Neural cell (in vitro differentiated cells): ENCODE measurements around the gene CAV2.

Source experiments
- EP300 ChIP-seq: fragments of 450-650 bp; conservative IDR thresholded peaks from 2 replicates; pipeline ENCODE4 v1.6.1; 2014; ENCODE audit warnings: antibody characterized with exemption, mild to moderate bottlenecking, moderate library complexity; ENCODE audit not compliant: poor library complexity, severe bottlenecking
- EZH2 ChIP-seq: fragments of 200-600, 300-800 bp; shearing (Covaris generic), sonication (generic); IDR thresholded peaks from 2 replicates; pipeline ENCODE4 v1.6.1; 2014; ENCODE audit warnings: antibody characterized with exemption, low read length, borderline replicate concordance, mild to moderate bottlenecking; ENCODE audit not compliant: insufficient read depth, poor library complexity, severe bottlenecking
- POLR2AphosphoS5 ChIP-seq: IDR thresholded peaks from 2 replicates; pipeline ENCODE4 v1.6.1; 2012
- TAF1 ChIP-seq: IDR thresholded peaks from 2 replicates; pipeline ENCODE4 v1.6.1; 2012; ENCODE audit warnings: low read depth
- TF ChIP-seq, protein P1 (sequence below): fragments of 450-650 bp; IDR thresholded peaks from 2 replicates; pipeline ENCODE4 v1.5.1; 2014; ENCODE audit warnings: antibody characterized with exemption, mild to moderate bottlenecking, moderate library complexity; ENCODE audit not compliant: poor library complexity, severe bottlenecking
- TF ChIP-seq, protein P2 (sequence below): IDR thresholded peaks from 2 replicates; pipeline ENCODE4 v1.6.1; 2012; ENCODE audit warnings: borderline replicate concordance

DNA sequence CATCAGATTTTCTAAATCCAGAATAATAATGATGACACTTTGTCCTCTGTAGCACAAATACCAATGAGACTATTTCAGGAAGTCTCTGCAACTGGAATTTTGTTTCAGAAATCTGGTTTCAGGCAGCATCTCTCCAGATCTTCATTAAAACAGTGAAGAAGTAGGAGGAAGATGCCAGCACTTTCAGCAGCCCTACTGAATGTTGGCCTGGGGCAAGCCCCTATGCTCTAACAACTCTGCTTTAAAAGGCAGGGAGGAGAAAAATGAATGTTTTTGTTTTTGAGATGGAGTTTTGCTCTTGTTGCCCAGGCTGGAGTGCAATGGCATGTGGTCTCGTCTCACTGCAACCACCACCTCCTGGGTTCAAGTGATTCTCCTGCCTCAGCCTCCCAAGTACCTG, 18.1 kb downstream of the CAV2 start:
- TF ChIP-seq, protein P1, sequence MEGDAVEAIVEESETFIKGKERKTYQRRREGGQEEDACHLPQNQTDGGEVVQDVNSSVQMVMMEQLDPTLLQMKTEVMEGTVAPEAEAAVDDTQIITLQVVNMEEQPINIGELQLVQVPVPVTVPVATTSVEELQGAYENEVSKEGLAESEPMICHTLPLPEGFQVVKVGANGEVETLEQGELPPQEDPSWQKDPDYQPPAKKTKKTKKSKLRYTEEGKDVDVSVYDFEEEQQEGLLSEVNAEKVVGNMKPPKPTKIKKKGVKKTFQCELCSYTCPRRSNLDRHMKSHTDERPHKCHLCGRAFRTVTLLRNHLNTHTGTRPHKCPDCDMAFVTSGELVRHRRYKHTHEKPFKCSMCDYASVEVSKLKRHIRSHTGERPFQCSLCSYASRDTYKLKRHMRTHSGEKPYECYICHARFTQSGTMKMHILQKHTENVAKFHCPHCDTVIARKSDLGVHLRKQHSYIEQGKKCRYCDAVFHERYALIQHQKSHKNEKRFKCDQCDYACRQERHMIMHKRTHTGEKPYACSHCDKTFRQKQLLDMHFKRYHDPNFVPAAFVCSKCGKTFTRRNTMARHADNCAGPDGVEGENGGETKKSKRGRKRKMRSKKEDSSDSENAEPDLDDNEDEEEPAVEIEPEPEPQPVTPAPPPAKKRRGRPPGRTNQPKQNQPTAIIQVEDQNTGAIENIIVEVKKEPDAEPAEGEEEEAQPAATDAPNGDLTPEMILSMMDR, result no peak
- TF ChIP-seq EZH2 (no peak), TAF1 (no peak), EP300 (no peak), POLR2AphosphoS5 (no peak)
- TF ChIP-seq, protein P2, sequence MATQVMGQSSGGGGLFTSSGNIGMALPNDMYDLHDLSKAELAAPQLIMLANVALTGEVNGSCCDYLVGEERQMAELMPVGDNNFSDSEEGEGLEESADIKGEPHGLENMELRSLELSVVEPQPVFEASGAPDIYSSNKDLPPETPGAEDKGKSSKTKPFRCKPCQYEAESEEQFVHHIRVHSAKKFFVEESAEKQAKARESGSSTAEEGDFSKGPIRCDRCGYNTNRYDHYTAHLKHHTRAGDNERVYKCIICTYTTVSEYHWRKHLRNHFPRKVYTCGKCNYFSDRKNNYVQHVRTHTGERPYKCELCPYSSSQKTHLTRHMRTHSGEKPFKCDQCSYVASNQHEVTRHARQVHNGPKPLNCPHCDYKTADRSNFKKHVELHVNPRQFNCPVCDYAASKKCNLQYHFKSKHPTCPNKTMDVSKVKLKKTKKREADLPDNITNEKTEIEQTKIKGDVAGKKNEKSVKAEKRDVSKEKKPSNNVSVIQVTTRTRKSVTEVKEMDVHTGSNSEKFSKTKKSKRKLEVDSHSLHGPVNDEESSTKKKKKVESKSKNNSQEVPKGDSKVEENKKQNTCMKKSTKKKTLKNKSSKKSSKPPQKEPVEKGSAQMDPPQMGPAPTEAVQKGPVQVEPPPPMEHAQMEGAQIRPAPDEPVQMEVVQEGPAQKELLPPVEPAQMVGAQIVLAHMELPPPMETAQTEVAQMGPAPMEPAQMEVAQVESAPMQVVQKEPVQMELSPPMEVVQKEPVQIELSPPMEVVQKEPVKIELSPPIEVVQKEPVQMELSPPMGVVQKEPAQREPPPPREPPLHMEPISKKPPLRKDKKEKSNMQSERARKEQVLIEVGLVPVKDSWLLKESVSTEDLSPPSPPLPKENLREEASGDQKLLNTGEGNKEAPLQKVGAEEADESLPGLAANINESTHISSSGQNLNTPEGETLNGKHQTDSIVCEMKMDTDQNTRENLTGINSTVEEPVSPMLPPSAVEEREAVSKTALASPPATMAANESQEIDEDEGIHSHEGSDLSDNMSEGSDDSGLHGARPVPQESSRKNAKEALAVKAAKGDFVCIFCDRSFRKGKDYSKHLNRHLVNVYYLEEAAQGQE, result no peak
